Osteoblast (primary cell): ENCODE data around the gene CIAO3. TPM values are rescaled to one million over a fixed set of nuclear protein-coding genes. Genes with fewer than 3 reads are reported as not detected.

Source experiments
- DNase-seq: peaks from one replicate; pipeline ENCODE4 v3.0.0; 2011; ENCODE audit warnings: low spot score, mixed read lengths; ENCODE audit not compliant: insufficient read length; ENCODE audit errors: missing footprints
- H2AFZ ChIP-seq: 2 replicates; pipeline ENCODE4 v1.6.0; 2011; ENCODE audit warnings: mild to moderate bottlenecking, low read length
- H3K27ac ChIP-seq: 2 replicates; pipeline ENCODE4 v1.5.1; 2011; ENCODE audit warnings: mild to moderate bottlenecking, low read depth, low read length, moderate library complexity
- H3K27me3 ChIP-seq: 2 replicates; pipeline ENCODE4 v1.6.0; 2012; ENCODE audit warnings: mild to moderate bottlenecking, control low read depth, inconsistent platforms, low read length, moderate library complexity; ENCODE audit not compliant: insufficient read depth
- H3K36me3 ChIP-seq: 2 replicates; pipeline ENCODE4 v1.5.1; 2011; ENCODE audit warnings: mild to moderate bottlenecking, low read length, control low read depth, moderate library complexity; ENCODE audit not compliant: insufficient read depth
- H3K4me1 ChIP-seq: 2 replicates; pipeline ENCODE4 v1.5.1; 2011; ENCODE audit warnings: mild to moderate bottlenecking, low read length, control low read depth, moderate library complexity; ENCODE audit not compliant: insufficient read depth
- H3K4me2 ChIP-seq: 2 replicates; pipeline ENCODE4 v1.6.0; 2011; ENCODE audit warnings: mild to moderate bottlenecking, low read length; ENCODE audit not compliant: insufficient read depth
- H3K4me3 ChIP-seq: fragments of 200-600 bp; sonication (generic); 3 replicates; pipeline ENCODE4 v1.5.1; 2012; ENCODE audit warnings: mild to moderate bottlenecking, low read length, inconsistent platforms; ENCODE audit not compliant: insufficient read depth
- H3K79me2 ChIP-seq: 2 replicates; pipeline ENCODE4 v1.6.0; 2012; ENCODE audit warnings: mild to moderate bottlenecking, low read length, control low read depth, inconsistent platforms; ENCODE audit not compliant: insufficient read depth
- H3K9me3 ChIP-seq: 2 replicates; pipeline ENCODE4 v1.5.1; 2011; ENCODE audit warnings: low read depth, low read length, control low read depth
- H4K20me1 ChIP-seq: 2 replicates; pipeline ENCODE4 v1.6.0; 2012; ENCODE audit warnings: mild to moderate bottlenecking, low read length, control low read depth; ENCODE audit not compliant: insufficient read depth
- CTCF ChIP-seq: IDR thresholded peaks from 2 replicates; pipeline ENCODE4 v1.5.1; 2011; ENCODE audit warnings: mild to moderate bottlenecking, low read depth, low read length, moderate library complexity; ENCODE audit errors: extremely low read depth
- total RNA-seq: library from RNA; depleted of rRNA; stranded (reverse); fragments of >200 nt; gene quantifications from 2 replicates; pipeline ENCODE4 v1.2.3, GENCODE V29; 2012

Gene CIAO3
- total RNA-seq, 1 donor = 32.2 TPM

DNA sequence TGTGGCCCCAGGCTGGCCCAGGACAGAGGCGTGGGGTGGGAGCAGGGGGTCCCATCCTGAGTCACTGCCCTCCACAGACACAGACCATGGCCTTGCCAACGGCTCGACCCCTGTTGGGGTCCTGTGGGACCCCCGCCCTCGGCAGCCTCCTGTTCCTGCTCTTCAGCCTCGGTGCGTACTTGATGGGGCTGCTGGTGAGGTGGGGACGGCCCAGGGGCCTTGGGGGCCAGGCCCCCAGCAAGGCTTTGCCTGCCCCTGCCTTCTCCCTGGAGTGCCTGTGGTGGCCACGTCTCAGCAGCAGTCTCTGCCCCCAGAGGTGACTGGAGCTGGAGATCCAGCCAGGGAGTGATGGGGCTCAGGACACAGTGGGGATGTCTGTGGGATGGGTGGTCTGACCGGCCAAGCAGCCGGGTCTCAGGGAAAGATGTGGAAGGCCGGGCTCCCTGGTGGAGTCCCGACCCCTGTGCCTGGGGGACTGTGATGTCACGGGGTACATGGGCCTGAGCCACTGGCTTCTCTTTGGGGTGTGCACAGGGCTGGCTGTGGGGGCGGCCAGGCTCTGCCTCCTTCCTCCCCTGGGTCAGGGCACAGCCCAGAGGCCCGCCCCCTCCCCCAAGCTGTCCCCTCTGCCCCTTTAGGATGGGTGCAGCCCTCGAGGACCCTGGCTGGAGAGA lies 21.9 kb upstream of the CIAO3 start:
- H3K79me2 ChIP-seq = no peaks in the 10 kb centered on the region
- TF ChIP-seq CTCF = no peak
- no peaks in the 10 kb centered on the region for H3K27me3 ChIP-seq
- no peak for DNase-seq
- no peak overlapping the region for H3K4me3 ChIP-seq
- no peaks in the 10 kb centered on the region for H4K20me1 ChIP-seq
- no peaks in the 10 kb centered on the region for H3K36me3 ChIP-seq
- H2AFZ ChIP-seq = no peak overlapping the region
- H3K4me1 ChIP-seq = no peaks in the 10 kb centered on the region
- H3K27ac ChIP-seq = no peak overlapping the region
- no peak overlapping the region for H3K4me2 ChIP-seq
- no peaks in the 10 kb centered on the region for H3K9me3 ChIP-seq

GRCh38 chr16:761625-762513 lies 21.1 kb upstream of the CIAO3 start:
- no peaks in the 10 kb centered on the region for H3K36me3 ChIP-seq
- no peak for DNase-seq
- TF ChIP-seq CTCF = no peak
- no peak overlapping the region for H3K4me3 ChIP-seq
- H3K79me2 ChIP-seq = no peaks in the 10 kb centered on the region
- no peaks in the 10 kb centered on the region for H3K4me1 ChIP-seq
- no peak overlapping the region for H3K4me2 ChIP-seq
- H3K9me3 ChIP-seq = no peaks in the 10 kb centered on the region
- no peak overlapping the region for H3K27ac ChIP-seq
- H3K27me3 ChIP-seq = no peaks in the 10 kb centered on the region
- no peaks in the 10 kb centered on the region for H4K20me1 ChIP-seq
- H2AFZ ChIP-seq = no peak overlapping the region

DNA sequence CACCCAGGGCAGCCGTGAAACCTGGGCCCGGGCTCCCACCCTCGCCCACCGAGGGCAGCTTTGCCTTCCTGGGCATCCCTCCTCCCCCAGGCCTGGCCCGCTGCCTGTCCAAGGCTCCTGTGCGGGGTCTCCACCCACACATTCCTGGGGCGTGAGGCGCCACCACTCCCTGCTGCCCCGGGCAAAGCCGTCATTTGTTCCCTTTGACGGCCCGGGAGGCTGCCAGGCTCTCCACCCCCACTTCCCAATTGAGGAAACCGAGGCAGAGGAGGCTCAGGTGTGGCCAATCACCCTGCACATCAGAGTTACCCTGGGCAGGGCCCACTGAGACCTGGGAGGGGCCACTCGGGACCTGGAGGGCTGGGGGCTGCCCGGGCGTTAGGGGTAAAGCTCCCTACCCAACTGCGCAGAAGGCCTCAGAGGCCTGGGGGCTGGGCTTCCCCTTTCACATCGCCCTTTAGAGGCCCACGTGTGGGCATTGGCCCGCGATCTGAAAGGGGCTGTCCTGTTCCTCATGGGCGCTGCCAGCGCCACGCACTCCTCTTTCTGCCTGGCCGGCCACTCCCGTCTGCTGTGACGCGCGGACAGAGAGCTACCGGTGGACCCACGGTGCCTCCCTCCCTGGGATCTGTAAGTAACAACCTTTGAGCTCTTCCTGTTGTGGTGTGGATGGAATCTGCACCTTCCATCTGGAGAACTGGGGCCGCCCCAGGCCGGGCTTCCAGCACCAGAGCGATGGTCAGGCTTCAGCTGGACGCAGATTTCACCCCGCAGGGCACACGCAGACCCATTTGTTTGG lies 19.9 kb upstream of the CIAO3 start, which contains the start of gene MSLN:
TSS of gene MSLN (plus strand) at position 190 of the 799 bp plus-strand sequence. CDS start 1,947 bp downstream, outside the sequence.
- no peak within 1 kb of the TSS for H3K27ac ChIP-seq
- no peaks in the 10 kb centered on the region for H3K9me3 ChIP-seq
- H3K4me3 ChIP-seq = no peak within 1 kb of the TSS
- no peaks in the 10 kb centered on the region for H3K79me2 ChIP-seq
- no peaks in the 10 kb centered on the region for H3K27me3 ChIP-seq
- no peak within 1 kb of the TSS for H2AFZ ChIP-seq
- DNase-seq = no peak
- H3K4me2 ChIP-seq = no peak within 1 kb of the TSS
- no peak for TF ChIP-seq CTCF
- H4K20me1 ChIP-seq = no peaks in the 10 kb centered on the region
- no peaks in the 10 kb centered on the region for H3K4me1 ChIP-seq
- H3K36me3 ChIP-seq = no peaks in the 10 kb centered on the region
